LNCAP (cell line): ENCODE results near the gene KRTAP12-3.

Experiments
- CTCF ChIP-seq: fragments of 450-650 bp; IDR thresholded peaks from 2 replicates; pipeline ENCODE4 v1.5.1; 2017; ENCODE audit warnings: mild to moderate bottlenecking

The KRTAP12-3 gene

GRCh38 chr21:44657635-44658540, at the start of gene KRTAP12-3:
TSS of gene KRTAP12-3 (plus strand) at chr21:44657932. CDS start at chr21:44657980, 48 bp downstream.
- no peak for TF ChIP-seq CTCF

GRCh38 chr21:44609193-44609592, 48.5 kb upstream of the KRTAP12-3 start:
- TF ChIP-seq CTCF: no peak

- TF ChIP-seq CTCF: no peak
Observed at GRCh38 chr21:44611551-44611950, 46.2 kb upstream of the KRTAP12-3 start.

GRCh38 chr21:44612029-44612486, 45.7 kb upstream of the KRTAP12-3 start, which contains the start of gene KRTAP10-8:
TSS of gene KRTAP10-8 (plus strand) at chr21:44612079. CDS start at chr21:44612101, 22 bp downstream.
- no peak for TF ChIP-seq CTCF

- no peak for TF ChIP-seq CTCF
Observed at GRCh38 chr21:44612669-44613229, 45.0 kb upstream of the KRTAP12-3 start.

- TF ChIP-seq CTCF: no peak
Observed at GRCh38 chr21:44613386-44614155, 44.2 kb upstream of the KRTAP12-3 start.

- TF ChIP-seq CTCF: no peak
Observed at GRCh38 chr21:44614161-44614631, 43.5 kb upstream of the KRTAP12-3 start.
